ENCODE data around the gene ACTA2.

ACTA2 gene

DNA sequence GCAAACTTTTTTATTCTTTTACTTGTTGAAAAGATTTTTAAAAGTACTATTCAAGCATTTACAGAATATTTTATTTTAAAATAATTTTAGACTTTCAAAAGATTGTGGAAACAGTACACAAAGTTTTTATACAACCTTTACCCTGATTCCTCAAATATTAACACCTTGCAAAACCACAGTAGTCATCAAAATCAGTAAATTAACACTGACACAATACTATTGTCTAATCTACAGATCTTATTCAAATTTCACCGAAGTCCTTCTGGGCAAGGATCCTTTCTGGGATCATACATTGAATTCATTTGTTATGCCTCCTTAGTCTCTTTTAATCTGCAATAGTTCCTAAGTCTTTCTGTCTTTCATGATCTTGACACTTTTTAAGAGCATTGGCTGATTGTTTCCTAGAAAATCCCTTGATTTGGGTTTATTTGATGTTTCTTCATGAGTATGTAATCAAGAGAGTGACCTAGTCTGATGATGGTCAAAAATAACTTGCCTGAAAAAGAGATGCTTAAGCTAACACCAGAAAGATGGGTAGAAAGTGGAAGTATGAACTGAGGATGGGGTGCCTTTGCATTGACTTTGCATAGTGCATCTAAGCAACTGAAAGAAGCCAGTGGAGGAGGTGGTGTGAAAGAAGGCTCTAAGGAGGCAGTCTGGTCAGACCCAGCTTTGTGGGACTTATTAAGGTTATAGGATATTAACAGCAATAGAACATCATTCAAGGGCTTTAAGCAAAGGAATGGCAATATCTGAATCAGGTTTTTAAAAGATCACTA, 62.8 kb downstream of the ACTA2 start:
- no peak for FAIRE-seq

DNA sequence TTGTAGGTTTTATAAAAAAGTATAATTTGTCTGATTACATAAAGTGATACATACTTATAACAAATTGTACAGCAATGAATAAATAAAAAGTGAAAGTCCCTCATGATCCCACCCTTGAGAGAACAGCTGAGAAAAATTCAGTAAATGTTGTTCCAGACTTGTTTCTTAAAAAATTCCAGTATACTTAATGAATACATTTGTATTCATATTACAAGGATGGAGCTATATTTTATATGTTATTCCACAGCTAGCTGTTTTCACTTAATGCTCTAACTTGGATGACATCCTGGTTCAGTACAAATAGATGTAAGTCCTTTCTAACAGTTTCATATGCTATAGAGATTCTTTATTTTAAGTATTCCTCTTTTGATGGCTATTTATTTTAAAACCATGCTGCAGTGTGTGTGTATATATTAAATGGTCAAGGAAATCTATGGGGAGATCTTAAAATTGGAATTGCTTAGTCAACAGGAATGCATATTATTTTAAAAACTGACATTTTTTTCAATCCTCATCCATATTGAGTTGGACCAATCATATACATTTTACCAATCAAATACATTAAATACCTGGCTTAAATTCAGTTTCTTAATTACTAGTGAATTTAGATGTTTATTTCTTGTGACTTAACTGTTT, 63.6 kb downstream of the ACTA2 start:
- no peak for FAIRE-seq

- no peak for FAIRE-seq
Observed at GRCh38 chr10:88886557-88886956, 66.0 kb downstream of the ACTA2 start.
